ENCODE data around the gene NR1H4.

DNA sequence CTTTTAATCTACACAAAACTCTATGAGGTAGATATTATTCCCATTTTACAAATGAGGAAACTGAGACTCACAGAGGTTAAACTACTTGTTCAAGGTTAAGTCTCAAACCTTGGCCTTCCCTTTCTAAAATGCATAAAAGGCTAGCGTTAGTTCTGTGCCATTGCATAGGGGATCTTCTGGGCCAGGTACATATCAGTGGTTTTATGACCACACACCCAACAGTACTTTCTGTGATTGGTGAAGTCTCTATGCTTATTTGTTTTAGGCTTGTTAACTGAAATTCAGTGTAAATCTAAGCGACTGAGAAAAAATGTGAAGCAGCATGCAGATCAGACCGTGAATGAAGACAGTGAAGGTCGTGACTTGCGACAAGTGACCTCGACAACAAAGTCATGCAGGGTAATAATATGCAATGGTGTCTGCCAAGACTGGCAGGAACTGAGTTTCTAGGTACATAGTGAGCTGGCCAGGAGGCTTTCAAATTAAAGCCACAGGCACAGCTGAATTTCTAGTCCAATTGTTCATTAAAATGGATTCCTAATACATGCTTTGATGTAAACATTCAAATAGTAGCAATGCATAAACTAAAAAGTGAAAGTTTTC, 61.1 kb downstream of the NR1H4 start:
- TF ChIP-seq POLR2AphosphoS5 (IDR thresholded peaks at IDR 0.05), result no peak
- TF ChIP-seq, protein P1, sequence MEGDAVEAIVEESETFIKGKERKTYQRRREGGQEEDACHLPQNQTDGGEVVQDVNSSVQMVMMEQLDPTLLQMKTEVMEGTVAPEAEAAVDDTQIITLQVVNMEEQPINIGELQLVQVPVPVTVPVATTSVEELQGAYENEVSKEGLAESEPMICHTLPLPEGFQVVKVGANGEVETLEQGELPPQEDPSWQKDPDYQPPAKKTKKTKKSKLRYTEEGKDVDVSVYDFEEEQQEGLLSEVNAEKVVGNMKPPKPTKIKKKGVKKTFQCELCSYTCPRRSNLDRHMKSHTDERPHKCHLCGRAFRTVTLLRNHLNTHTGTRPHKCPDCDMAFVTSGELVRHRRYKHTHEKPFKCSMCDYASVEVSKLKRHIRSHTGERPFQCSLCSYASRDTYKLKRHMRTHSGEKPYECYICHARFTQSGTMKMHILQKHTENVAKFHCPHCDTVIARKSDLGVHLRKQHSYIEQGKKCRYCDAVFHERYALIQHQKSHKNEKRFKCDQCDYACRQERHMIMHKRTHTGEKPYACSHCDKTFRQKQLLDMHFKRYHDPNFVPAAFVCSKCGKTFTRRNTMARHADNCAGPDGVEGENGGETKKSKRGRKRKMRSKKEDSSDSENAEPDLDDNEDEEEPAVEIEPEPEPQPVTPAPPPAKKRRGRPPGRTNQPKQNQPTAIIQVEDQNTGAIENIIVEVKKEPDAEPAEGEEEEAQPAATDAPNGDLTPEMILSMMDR (IDR thresholded peaks at IDR 0.05), result peak in 1 of 5 experiments; percentile 17
